Activated CD8-positive, alpha-beta T cell treated with anti-CD3 and anti-CD28 coated beads for 36 hours (primary cell): ENCODE results near the gene BRI3BP. TPM values are rescaled to one million over a fixed set of nuclear protein-coding genes. Genes with fewer than 3 reads are reported as not detected.

Source experiments
- ATAC-seq: fragments of 200-7000 bp; cut with Tn5 transposase; one replicate; pipeline ENCODE4 v1.10.0; 2021; ENCODE audit warnings: mild to moderate bottlenecking, moderate library complexity
- CTCF ChIA-PET: fragments of 350-600 bp; sonication (Branson Sonifier 250); formaldehyde crosslinking; loops from one replicate; lab custom pipeline; 2021; ENCODE audit warnings: antibody characterized with exemption; lab: Charles Lee
- POLR2A ChIA-PET: fragments of 350-600 bp; sonication (Branson Sonifier 250); formaldehyde crosslinking; loops from one replicate; lab custom pipeline; 2021; ENCODE audit warnings: antibody characterized with exemption; lab: Charles Lee
- DNase-seq: peaks from one replicate; pipeline ENCODE4 v3.0.0-alpha.2; 2020
- H3K27ac Mint-ChIP-seq: one replicate; pipeline ENCODE4 v1.8.0; 2021; ENCODE audit warnings: mild to moderate bottlenecking, mixed read lengths
- H3K27me3 Mint-ChIP-seq: one replicate; pipeline ENCODE4 v1.8.0; 2021; ENCODE audit warnings: mixed read lengths
- H3K36me3 Mint-ChIP-seq: one replicate; pipeline ENCODE4 v1.8.0; 2021; ENCODE audit warnings: low read depth, mixed read lengths
- H3K4me1 Mint-ChIP-seq: one replicate; pipeline ENCODE4 v1.8.0; 2021; ENCODE audit warnings: low read depth, mixed read lengths
- H3K4me3 Mint-ChIP-seq: one replicate; pipeline ENCODE4 v1.8.0; 2021; ENCODE audit warnings: mild to moderate bottlenecking, moderate library complexity, mixed read lengths
- H3K9me3 Mint-ChIP-seq: one replicate; pipeline ENCODE4 v1.8.0; 2021; ENCODE audit warnings: mixed read lengths
- intact Hi-C: fragments of 100-400 bp; cut with micrococcal nuclease; formaldehyde crosslinking; loops from one replicate; pipeline ENCODE4 v1.10.0; 2022
- total RNA-seq, 2 experiments: library from RNA; stranded (reverse); gene quantifications; one replicate each; pipeline ENCODE4 v1.2.3, GENCODE V29; 2021
- TF ChIP-seq, protein P1 (sequence below): fragments of 200-600 bp; IDR thresholded peaks from one replicate; pipeline ENCODE4 v1.8.0; 2022; ENCODE audit warnings: antibody characterized with exemption, mild to moderate bottlenecking

BRI3BP gene
- total RNA-seq, 2 experiments from 2014 or later = 22.1 to 22.3 TPM

DNA sequence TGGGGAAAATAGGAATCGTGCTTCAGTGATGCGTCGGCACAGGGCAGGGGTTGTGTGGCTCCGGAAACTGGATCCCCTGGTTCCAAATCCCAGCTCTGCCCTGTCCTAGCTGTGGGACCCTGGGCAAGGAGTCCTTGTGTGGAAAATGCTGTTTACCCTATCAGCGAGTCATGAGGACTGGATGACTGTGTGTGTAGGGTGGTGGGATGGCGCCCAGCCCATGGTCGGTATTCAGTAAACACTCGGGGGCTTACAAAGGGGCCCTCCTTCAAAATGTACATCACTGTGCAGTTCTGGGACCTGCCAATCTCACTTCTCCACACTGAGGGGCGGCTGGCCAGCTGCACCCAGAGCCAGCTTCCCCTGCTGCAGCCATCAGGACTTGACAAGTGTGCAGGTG is 24.4 kb downstream of the BRI3BP start:
- H3K9me3 Mint-ChIP-seq = peaks cover 1% of the 10 kb centered on the region
- CTCF ChIA-PET = no interaction called here
- DNase-seq = no peak
- intact Hi-C loops = no loop called here
- POLR2A ChIA-PET = no interaction called here
- no peak for ATAC-seq
- no peaks in the 10 kb centered on the region for H3K4me1 Mint-ChIP-seq
- peaks cover 35% of the 10 kb centered on the region for H3K36me3 Mint-ChIP-seq
- H3K27ac Mint-ChIP-seq = no peak overlapping the region
- H3K27me3 Mint-ChIP-seq = no peaks in the 10 kb centered on the region
- TF ChIP-seq, protein P1, sequence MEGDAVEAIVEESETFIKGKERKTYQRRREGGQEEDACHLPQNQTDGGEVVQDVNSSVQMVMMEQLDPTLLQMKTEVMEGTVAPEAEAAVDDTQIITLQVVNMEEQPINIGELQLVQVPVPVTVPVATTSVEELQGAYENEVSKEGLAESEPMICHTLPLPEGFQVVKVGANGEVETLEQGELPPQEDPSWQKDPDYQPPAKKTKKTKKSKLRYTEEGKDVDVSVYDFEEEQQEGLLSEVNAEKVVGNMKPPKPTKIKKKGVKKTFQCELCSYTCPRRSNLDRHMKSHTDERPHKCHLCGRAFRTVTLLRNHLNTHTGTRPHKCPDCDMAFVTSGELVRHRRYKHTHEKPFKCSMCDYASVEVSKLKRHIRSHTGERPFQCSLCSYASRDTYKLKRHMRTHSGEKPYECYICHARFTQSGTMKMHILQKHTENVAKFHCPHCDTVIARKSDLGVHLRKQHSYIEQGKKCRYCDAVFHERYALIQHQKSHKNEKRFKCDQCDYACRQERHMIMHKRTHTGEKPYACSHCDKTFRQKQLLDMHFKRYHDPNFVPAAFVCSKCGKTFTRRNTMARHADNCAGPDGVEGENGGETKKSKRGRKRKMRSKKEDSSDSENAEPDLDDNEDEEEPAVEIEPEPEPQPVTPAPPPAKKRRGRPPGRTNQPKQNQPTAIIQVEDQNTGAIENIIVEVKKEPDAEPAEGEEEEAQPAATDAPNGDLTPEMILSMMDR = no peak
- no peak overlapping the region for H3K4me3 Mint-ChIP-seq

DNA sequence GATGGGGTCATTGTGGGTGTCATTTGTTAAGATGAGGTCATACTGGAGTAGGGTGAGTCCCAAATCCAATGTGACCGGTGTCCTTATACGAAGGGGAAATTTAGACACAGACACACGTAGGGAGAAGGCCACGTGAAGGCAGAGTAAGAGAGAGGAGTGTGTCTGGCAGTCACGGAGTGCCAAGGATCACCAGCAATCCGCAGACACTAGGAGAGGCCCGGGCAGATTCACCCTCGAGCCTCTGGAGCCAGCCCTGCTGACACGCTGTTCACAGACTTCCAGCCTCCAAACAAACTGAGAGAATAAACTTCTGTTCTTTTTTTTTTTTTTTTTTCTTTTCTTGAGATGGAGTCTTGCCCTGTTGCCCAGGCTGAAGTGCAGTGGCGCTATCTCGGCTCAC is 24.9 kb downstream of the BRI3BP start:
- DNase-seq (no peak), ATAC-seq (no peak)
- Mint-ChIP-seq H3K4me1 (no peaks in the 10 kb centered on the region), H3K27me3 (no peaks in the 10 kb centered on the region), H3K9me3 (peaks cover 1% of the 10 kb centered on the region), H3K36me3 (peaks cover 37% of the 10 kb centered on the region), H3K27ac (no peak overlapping the region), H3K4me3 (no peak overlapping the region)
- POLR2A ChIA-PET = no interaction called here
- TF ChIP-seq, protein P1 = no peak
- intact Hi-C loops = no loop called here
- CTCF ChIA-PET = no interaction called here

DNA sequence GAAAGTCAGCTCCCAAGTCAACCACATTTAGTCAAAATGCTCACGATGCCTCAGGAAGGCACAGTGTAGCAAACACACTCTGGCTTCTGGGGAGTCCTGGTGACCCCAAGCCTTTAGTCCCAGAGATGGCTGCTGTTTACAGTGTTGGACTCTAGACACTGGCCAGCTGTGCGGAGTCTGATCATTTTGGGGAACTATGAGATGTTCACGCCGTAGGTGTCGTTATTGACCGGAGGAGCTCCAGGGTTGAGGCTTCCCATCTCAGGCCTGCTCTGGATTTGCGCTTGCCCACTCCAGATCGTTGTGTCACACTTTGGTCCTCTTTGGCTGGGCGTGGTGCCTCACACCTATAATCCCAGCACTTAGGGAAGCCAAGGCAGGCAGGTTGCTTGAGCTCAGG is 27.7 kb downstream of the BRI3BP start:
- ATAC-seq (no peak), DNase-seq (no peak)
- no peak overlapping the region for H3K4me3 Mint-ChIP-seq
- no peaks in the 10 kb centered on the region for H3K27me3 Mint-ChIP-seq
- CTCF ChIA-PET = no interaction called here
- peaks cover 1% of the 10 kb centered on the region for H3K9me3 Mint-ChIP-seq
- TF ChIP-seq, protein P1 = no peak
- H3K4me1 Mint-ChIP-seq = no peaks in the 10 kb centered on the region
- intact Hi-C loops = no loop called here
- POLR2A ChIA-PET = no interaction called here
- H3K36me3 Mint-ChIP-seq = peaks cover 33% of the 10 kb centered on the region
- H3K27ac Mint-ChIP-seq = no peak overlapping the region

DNA sequence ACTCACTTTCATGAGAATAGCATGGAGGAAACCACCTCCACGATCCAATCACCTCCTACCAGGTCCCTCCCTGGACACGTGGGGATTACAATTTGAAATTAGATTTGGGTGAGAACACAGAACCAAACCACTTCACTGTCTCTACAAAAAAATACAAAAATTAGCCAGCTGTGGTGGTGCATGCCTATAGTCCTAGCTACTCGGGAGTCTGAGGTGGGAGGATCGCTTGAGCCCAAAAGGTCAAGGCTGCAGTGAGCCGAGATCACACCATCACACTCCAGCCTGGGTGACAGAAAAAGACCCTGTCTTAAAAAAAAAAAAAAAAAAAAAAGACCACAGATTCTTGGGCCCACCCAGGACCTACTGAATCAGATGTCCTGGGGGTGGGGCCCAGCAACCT is 28.3 kb downstream of the BRI3BP start:
- DNase-seq = no peak
- TF ChIP-seq, protein P1 = no peak
- ChIA-PET POLR2A (no interaction called here), CTCF (no interaction called here)
- Mint-ChIP-seq H3K27ac (no peak overlapping the region), H3K4me3 (no peak overlapping the region), H3K4me1 (no peaks in the 10 kb centered on the region), H3K27me3 (no peaks in the 10 kb centered on the region), H3K36me3 (peaks cover 31% of the 10 kb centered on the region), H3K9me3 (peaks cover 1% of the 10 kb centered on the region)
- ATAC-seq = no peak
- intact Hi-C loops = no loop called here

DNA sequence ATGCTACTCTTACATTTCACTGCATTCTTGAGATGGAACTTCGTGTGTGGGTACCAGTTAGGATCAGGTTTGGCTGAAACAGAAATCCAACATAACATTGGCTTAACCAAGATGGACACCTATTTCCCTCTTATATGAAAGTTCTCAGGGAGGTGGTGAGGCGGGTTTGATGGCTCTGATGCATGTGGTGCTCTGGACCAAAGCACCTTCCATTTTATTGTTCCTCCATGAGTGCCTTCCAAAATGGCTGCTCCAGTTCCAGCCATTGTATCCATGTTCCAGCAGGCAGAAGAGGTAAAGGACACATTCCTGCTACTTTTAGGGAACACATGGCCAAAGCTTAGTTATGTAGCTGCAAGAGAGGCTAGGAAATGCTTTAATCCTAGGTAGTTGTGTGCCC is 29.6 kb downstream of the BRI3BP start:
- Mint-ChIP-seq H3K36me3 (peaks cover 33% of the 10 kb centered on the region), H3K4me3 (no peak overlapping the region), H3K27me3 (no peaks in the 10 kb centered on the region), H3K27ac (no peak overlapping the region), H3K9me3 (peaks cover 1% of the 10 kb centered on the region), H3K4me1 (no peaks in the 10 kb centered on the region)
- intact Hi-C loops = no loop called here
- POLR2A ChIA-PET = no interaction called here
- CTCF ChIA-PET = no interaction called here
- TF ChIP-seq, protein P1 = no peak
- ATAC-seq (no peak), DNase-seq (no peak)
